Stimulated activated CD8-positive, alpha-beta memory T cell treated with anti-CD3 and anti-CD28 coated beads, Interleukin-2, amount 100 ng/mL, for 48 hours (primary cell): ENCODE results near the gene CDYL2.
A peak's percentile ranks its signal among the peaks of the same experiment; 100 is the strongest.

Experiments
- DNase-seq, 2 donors: peaks; one replicate each; pipeline ENCODE4 v3.0.0-alpha.2; 2020; ENCODE audit warnings: low read depth in 2 of 2

CDYL2 gene

GRCh38 chr16:80596507-80597207, 207.7 kb downstream of the CDYL2 start:
- DNase-seq, result no peak

- no peak for DNase-seq
Observed at GRCh38 chr16:80594756-80595155, 209.6 kb downstream of the CDYL2 start.

- no peak for DNase-seq
Observed at GRCh38 chr16:80592273-80592672, 212.1 kb downstream of the CDYL2 start.

- DNase-seq, result no peak
Observed at GRCh38 chr16:80591071-80591915, 213.1 kb downstream of the CDYL2 start.

GRCh38 chr16:80587071-80587470, 217.3 kb downstream of the CDYL2 start:
- no peak for DNase-seq

GRCh38 chr16:80586476-80586875, 217.9 kb downstream of the CDYL2 start:
- no peak for DNase-seq

- no peak for DNase-seq
Observed at GRCh38 chr16:80585764-80586163, 218.6 kb downstream of the CDYL2 start.

- DNase-seq, result peak; percentile 41 to 48
Observed at GRCh38 chr16:80583466-80583865, 220.9 kb downstream of the CDYL2 start.

- DNase-seq, result peak; percentile 53 to 54
Observed at GRCh38 chr16:80580109-80580832, 224.1 kb downstream of the CDYL2 start.

GRCh38 chr16:80577485-80578280, 226.7 kb downstream of the CDYL2 start:
- DNase-seq, result no peak

- DNase-seq, result no peak
Observed at GRCh38 chr16:80576343-80576912, 228.0 kb downstream of the CDYL2 start.

GRCh38 chr16:80573700-80574120, 230.7 kb downstream of the CDYL2 start:
- DNase-seq, result no peak

GRCh38 chr16:80570106-80570478, 234.3 kb downstream of the CDYL2 start:
- no peak for DNase-seq

- DNase-seq, result peak; percentile 60 to 63
Observed at GRCh38 chr16:80569440-80570105, 234.8 kb downstream of the CDYL2 start.

- DNase-seq, result no peak
Observed at GRCh38 chr16:80564394-80564793, 240.0 kb downstream of the CDYL2 start.

GRCh38 chr16:80563066-80563465, 241.3 kb downstream of the CDYL2 start:
- DNase-seq, result no peak

- DNase-seq, result no peak
Observed at GRCh38 chr16:80559369-80559768, 245.0 kb downstream of the CDYL2 start.

- no peak for DNase-seq
Observed at GRCh38 chr16:80557037-80557436, 247.4 kb downstream of the CDYL2 start.

- no peak for DNase-seq
Observed at GRCh38 chr16:80556481-80556880, 247.9 kb downstream of the CDYL2 start.

- DNase-seq, result no peak
Observed at GRCh38 chr16:80554033-80554432, 250.4 kb downstream of the CDYL2 start.

GRCh38 chr16:80552277-80552676, 252.1 kb downstream of the CDYL2 start:
- no peak for DNase-seq
